ENCODE measurements around the gene CAMSAP1.
A peak's percentile ranks its signal among the peaks of the same experiment; 100 is the strongest.
"Not testable (repeated sequence)": the region's sequence is repeated elsewhere in the genome, so short reads cannot be mapped to it uniquely, and the experiment has no call there.

CAMSAP1 gene

GRCh38 chr9:135896205-135896604, 11.1 kb downstream of the CAMSAP1 start:
- no peak overlapping the region for H3K9ac ChIP-seq (ENCODE audit: low read length in 2 of 2)
- no peaks in the 10 kb centered on the region for H3K27me3 ChIP-seq (ENCODE audit: control insufficient read depth in 1 of 2, insufficient read depth in 2 of 2, low read length in 2 of 2)
- peaks cover 4% of the 10 kb centered on the region for H3K4me1 ChIP-seq (ENCODE audit: control insufficient read depth, insufficient read depth, low read length)

GRCh38 chr9:135895202-135895848, 12.0 kb downstream of the CAMSAP1 start:
- Histone ChIP-seq H3K27ac (ENCODE audit: low read length) (no peak overlapping the region), H3K4me3 (ENCODE audit: low read length in 2 of 2) (no peak overlapping the region), H3K4me1 (ENCODE audit: control insufficient read depth, insufficient read depth, low read length) (peaks cover 11% of the 10 kb centered on the region), H3K9me3 (ENCODE audit: control insufficient read depth in 2 of 2, low read length in 2 of 2) (no peaks in the 10 kb centered on the region), H3K9ac (ENCODE audit: low read length in 2 of 2) (no peak overlapping the region), H3K36me3 (ENCODE audit: control insufficient read depth in 2 of 2, insufficient read depth in 2 of 2, low read length in 2 of 2) (no peaks in the 10 kb centered on the region), H3K27me3 (ENCODE audit: control insufficient read depth in 1 of 2, insufficient read depth in 2 of 2, low read length in 2 of 2) (no peaks in the 10 kb centered on the region)

More at GRCh38 chr9:135896205-135896604, 11.1 kb downstream of the CAMSAP1 start:
- Histone ChIP-seq H3K9me3 (ENCODE audit: control insufficient read depth in 2 of 2, low read length in 2 of 2) (no peaks in the 10 kb centered on the region), H3K27ac (ENCODE audit: low read length) (no peak overlapping the region), H3K36me3 (ENCODE audit: control insufficient read depth in 2 of 2, insufficient read depth in 2 of 2, low read length in 2 of 2) (no peaks in the 10 kb centered on the region), H3K4me3 (ENCODE audit: low read length in 2 of 2) (no peak overlapping the region)

DNA sequence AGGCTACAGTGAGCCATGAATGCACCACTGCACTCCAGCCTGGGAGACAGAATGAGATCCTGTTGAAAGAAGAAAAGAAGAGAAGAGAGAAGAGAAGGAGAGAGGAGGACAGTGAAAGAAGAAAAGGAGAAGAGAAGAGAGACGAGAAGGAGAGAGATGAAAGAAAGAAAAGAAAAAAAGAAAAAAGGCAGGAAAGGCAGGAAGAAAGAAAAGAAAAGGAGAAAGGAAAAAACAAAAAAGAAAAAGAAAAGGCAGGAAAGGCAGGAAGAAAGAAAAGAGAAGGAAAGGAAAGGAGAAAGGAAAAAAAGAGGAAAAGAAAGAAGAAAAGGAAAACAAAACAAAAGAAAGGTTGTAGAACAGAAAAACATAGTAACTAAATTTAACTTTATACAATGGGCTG, 14.2 kb downstream of the CAMSAP1 start:
- H3K27ac ChIP-seq (ENCODE audit: low read length), result no peak overlapping the region
- peaks cover 26% of the 10 kb centered on the region for H3K4me1 ChIP-seq (ENCODE audit: control insufficient read depth, insufficient read depth, low read length)
- no peaks in the 10 kb centered on the region for H3K27me3 ChIP-seq (ENCODE audit: control insufficient read depth in 1 of 2, insufficient read depth in 2 of 2, low read length in 2 of 2)
- no peak overlapping the region for H3K9ac ChIP-seq (ENCODE audit: low read length in 2 of 2)
- H3K36me3 ChIP-seq (ENCODE audit: control insufficient read depth in 2 of 2, insufficient read depth in 2 of 2, low read length in 2 of 2), result no peaks in the 10 kb centered on the region
- no peaks in the 10 kb centered on the region for H3K9me3 ChIP-seq (ENCODE audit: control insufficient read depth in 2 of 2, low read length in 2 of 2)
- no peak overlapping the region for H3K4me3 ChIP-seq (ENCODE audit: low read length in 2 of 2)

DNA sequence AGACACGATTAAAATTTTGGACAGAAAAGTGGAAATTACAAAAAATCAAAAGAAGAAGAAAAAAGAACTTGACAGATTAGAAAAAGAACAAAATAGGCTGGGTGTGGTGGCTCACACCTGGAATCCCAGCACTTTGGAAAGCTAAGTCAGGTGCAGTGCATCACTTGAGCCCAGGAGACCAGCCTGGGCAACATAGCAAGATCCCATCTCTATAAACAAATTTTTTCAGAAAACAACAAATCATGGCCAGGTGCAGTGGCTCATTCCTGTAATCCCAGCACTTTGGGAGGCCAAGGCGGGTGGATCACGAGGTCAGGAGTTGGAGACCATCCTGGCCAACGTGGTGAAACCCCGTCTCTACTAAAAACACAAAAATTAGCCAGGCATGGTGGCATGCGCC, 15.0 kb downstream of the CAMSAP1 start:
- H3K9me3 ChIP-seq (ENCODE audit: control insufficient read depth in 2 of 2, low read length in 2 of 2); H3K27ac ChIP-seq (ENCODE audit: low read length); H3K36me3 ChIP-seq (ENCODE audit: control insufficient read depth in 2 of 2, insufficient read depth in 2 of 2, low read length in 2 of 2); H3K4me3 ChIP-seq (ENCODE audit: low read length in 2 of 2); H3K27me3 ChIP-seq (ENCODE audit: control insufficient read depth in 1 of 2, insufficient read depth in 2 of 2, low read length in 2 of 2); H3K9ac ChIP-seq (ENCODE audit: low read length in 2 of 2): not testable (repeated sequence)
- peaks cover 32% of the 10 kb centered on the region for H3K4me1 ChIP-seq (ENCODE audit: control insufficient read depth, insufficient read depth, low read length)

GRCh38 chr9:135891027-135891631, 16.2 kb downstream of the CAMSAP1 start:
- H3K9me3 ChIP-seq (ENCODE audit: control insufficient read depth in 2 of 2, low read length in 2 of 2), result no peaks in the 10 kb centered on the region
- H3K9ac ChIP-seq (ENCODE audit: low read length in 2 of 2), result peak overlapping the region in 1 of 2 donors; percentile 21
- no peak overlapping the region for H3K4me3 ChIP-seq (ENCODE audit: low read length in 2 of 2)
- no peaks in the 10 kb centered on the region for H3K36me3 ChIP-seq (ENCODE audit: control insufficient read depth in 2 of 2, insufficient read depth in 2 of 2, low read length in 2 of 2)
- no peaks in the 10 kb centered on the region for H3K27me3 ChIP-seq (ENCODE audit: control insufficient read depth in 1 of 2, insufficient read depth in 2 of 2, low read length in 2 of 2)
- peaks cover 41% of the 10 kb centered on the region for H3K4me1 ChIP-seq (ENCODE audit: control insufficient read depth, insufficient read depth, low read length)
- no peak overlapping the region for H3K27ac ChIP-seq (ENCODE audit: low read length)

DNA sequence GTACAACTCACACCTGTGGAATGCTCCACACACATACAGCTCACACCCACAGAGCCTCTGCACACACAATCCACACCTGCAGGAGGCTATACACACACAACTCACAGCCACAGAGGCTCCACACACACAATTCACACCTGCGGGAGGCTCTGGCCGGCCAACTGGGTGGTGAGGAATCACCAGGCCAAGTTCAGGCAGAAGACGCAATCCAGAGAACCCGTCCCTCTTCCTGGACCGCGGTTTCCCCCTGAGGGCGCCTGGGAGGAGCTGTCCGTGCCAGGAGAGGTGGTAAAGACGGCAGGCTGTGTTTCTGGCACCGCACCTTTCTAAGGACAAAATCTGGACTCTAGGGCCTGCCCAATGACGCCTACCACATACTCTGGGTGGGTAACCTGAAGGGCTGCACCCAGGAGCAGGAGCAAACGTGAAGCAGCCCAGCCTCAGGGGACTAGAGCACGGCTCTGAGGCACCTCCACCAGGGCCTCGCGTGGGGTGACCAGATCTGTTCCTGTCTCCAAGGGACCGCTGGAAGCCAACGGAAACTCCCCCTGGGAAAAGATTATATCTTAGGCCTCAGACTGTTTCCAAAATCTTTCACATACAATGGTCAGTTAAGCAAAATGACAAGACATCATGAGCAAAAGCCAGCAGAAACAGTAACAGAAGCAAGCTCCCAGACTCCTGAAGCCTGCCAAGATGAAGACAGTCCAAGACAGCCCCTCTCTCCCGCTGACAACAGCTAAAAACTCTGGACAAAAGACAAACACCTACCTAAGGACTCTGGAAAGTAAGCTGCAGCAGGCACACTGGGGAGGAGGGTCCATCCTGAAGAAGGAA, 16.9 kb downstream of the CAMSAP1 start:
- no peaks in the 10 kb centered on the region for H3K9me3 ChIP-seq (ENCODE audit: control insufficient read depth in 2 of 2, low read length in 2 of 2)
- H3K27ac ChIP-seq (ENCODE audit: low read length), result no peak overlapping the region
- peaks cover 42% of the 10 kb centered on the region for H3K4me1 ChIP-seq (ENCODE audit: control insufficient read depth, insufficient read depth, low read length)
- no peak overlapping the region for H3K9ac ChIP-seq (ENCODE audit: low read length in 2 of 2)
- no peak overlapping the region for H3K4me3 ChIP-seq (ENCODE audit: low read length in 2 of 2)
- H3K27me3 ChIP-seq (ENCODE audit: control insufficient read depth in 1 of 2, insufficient read depth in 2 of 2, low read length in 2 of 2), result no peaks in the 10 kb centered on the region
- H3K36me3 ChIP-seq (ENCODE audit: control insufficient read depth in 2 of 2, insufficient read depth in 2 of 2, low read length in 2 of 2), result no peaks in the 10 kb centered on the region

GRCh38 chr9:135889564-135890189, 17.7 kb downstream of the CAMSAP1 start:
- H3K9me3 ChIP-seq (ENCODE audit: control insufficient read depth in 2 of 2, low read length in 2 of 2), result no peaks in the 10 kb centered on the region
- no peak overlapping the region for H3K27ac ChIP-seq (ENCODE audit: low read length)
- H3K9ac ChIP-seq (ENCODE audit: low read length in 2 of 2), result no peak overlapping the region
- H3K27me3 ChIP-seq (ENCODE audit: control insufficient read depth in 1 of 2, insufficient read depth in 2 of 2, low read length in 2 of 2), result no peaks in the 10 kb centered on the region
- H3K4me1 ChIP-seq (ENCODE audit: control insufficient read depth, insufficient read depth, low read length), result peaks cover 48% of the 10 kb centered on the region
- no peak overlapping the region for H3K4me3 ChIP-seq (ENCODE audit: low read length in 2 of 2)
- no peaks in the 10 kb centered on the region for H3K36me3 ChIP-seq (ENCODE audit: control insufficient read depth in 2 of 2, insufficient read depth in 2 of 2, low read length in 2 of 2)

DNA sequence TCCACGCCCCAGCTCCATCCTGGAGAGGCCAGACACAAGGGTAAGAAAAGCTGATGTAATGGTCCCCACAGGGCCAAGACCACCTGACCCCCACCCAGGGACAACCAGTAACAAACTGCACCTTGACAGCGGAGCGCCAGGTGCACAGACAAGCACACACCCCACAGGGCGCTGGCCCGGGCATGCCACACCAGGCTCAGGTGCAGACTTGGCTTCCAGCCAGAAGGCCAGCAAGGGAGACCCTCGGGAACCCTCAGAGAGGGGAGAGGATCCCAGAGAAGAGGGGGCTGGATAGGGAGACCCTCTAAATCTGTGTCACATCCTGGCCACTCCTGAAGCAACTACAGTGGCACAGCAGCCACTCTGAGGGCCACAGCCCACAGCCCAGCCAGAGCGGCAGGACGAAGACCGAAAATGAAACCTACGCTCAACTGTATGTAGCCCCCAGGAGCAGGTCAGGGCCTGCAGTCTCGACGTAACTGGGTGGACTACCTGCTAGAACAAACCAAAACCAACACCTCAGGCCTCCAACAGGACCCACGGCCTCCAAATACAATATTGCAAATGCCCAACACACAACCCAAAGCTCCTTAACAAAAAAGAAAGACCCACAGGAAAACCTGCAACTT, 18.5 kb downstream of the CAMSAP1 start:
- no peaks in the 10 kb centered on the region for H3K9me3 ChIP-seq (ENCODE audit: control insufficient read depth in 2 of 2, low read length in 2 of 2)
- H3K9ac ChIP-seq (ENCODE audit: low read length in 2 of 2), result no peak overlapping the region
- no peaks in the 10 kb centered on the region for H3K27me3 ChIP-seq (ENCODE audit: control insufficient read depth in 1 of 2, insufficient read depth in 2 of 2, low read length in 2 of 2)
- no peaks in the 10 kb centered on the region for H3K36me3 ChIP-seq (ENCODE audit: control insufficient read depth in 2 of 2, insufficient read depth in 2 of 2, low read length in 2 of 2)
- peaks cover 50% of the 10 kb centered on the region for H3K4me1 ChIP-seq (ENCODE audit: control insufficient read depth, insufficient read depth, low read length)
- no peak overlapping the region for H3K27ac ChIP-seq (ENCODE audit: low read length)
- H3K4me3 ChIP-seq (ENCODE audit: low read length in 2 of 2), result no peak overlapping the region

DNA sequence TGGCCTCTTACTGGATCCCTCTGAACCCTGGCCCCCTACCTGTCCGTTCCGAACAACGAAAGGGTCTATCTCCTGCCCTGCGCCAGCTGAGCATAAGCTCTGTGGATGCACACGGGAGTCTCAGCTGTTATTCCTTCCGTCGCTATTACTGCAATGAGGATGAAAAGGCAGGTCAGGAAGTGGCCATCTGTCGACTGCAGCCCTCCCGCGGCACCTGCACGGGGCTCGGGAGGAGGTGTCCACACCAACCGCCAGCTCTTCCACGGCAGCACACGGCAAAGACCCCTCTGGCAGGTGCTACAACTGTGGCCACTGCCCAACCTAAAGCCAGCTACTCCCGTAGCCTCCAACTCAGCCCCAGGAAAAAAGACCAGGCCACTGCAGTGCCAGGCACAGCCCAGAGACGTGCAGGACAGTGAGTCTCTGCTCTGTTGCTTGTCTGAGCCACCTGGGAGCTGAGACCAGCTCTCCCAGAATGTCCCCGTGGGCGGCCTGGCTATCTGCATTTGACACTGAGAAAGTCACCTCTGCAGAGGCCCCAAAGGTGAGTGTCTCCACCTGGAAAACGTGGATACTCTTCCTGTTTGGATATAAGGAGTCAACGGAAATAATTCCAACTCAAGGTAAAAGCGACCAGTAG, 19.1 kb downstream of the CAMSAP1 start:
- no peak overlapping the region for H3K4me3 ChIP-seq (ENCODE audit: low read length in 2 of 2)
- no peak overlapping the region for H3K27ac ChIP-seq (ENCODE audit: low read length)
- H3K9me3 ChIP-seq (ENCODE audit: control insufficient read depth in 2 of 2, low read length in 2 of 2), result no peaks in the 10 kb centered on the region
- no peaks in the 10 kb centered on the region for H3K36me3 ChIP-seq (ENCODE audit: control insufficient read depth in 2 of 2, insufficient read depth in 2 of 2, low read length in 2 of 2)
- H3K9ac ChIP-seq (ENCODE audit: low read length in 2 of 2), result peak overlapping the region in 1 of 2 donors; percentile 29
- H3K4me1 ChIP-seq (ENCODE audit: control insufficient read depth, insufficient read depth, low read length), result peaks cover 50% of the 10 kb centered on the region
- H3K27me3 ChIP-seq (ENCODE audit: control insufficient read depth in 1 of 2, insufficient read depth in 2 of 2, low read length in 2 of 2), result no peaks in the 10 kb centered on the region

- Histone ChIP-seq H3K27ac (ENCODE audit: low read length) (no peak overlapping the region), H3K9ac (ENCODE audit: low read length in 2 of 2) (peak overlapping the region in 1 of 2 donors; percentile 29), H3K27me3 (ENCODE audit: control insufficient read depth in 1 of 2, insufficient read depth in 2 of 2, low read length in 2 of 2) (no peaks in the 10 kb centered on the region), H3K36me3 (ENCODE audit: control insufficient read depth in 2 of 2, insufficient read depth in 2 of 2, low read length in 2 of 2) (peaks cover 1 to 2% of the 10 kb centered on the region in 2 donors), H3K4me3 (ENCODE audit: low read length in 2 of 2) (no peak overlapping the region), H3K9me3 (ENCODE audit: control insufficient read depth in 2 of 2, low read length in 2 of 2) (no peaks in the 10 kb centered on the region), H3K4me1 (ENCODE audit: control insufficient read depth, insufficient read depth, low read length) (peaks cover 50% of the 10 kb centered on the region)
These were observed 19.7 kb downstream of the CAMSAP1 start for GRCh38 chr9:135887585-135888050.

All from stomach smooth muscle (tissue), 2 donors.